HL-60 (cell line): ENCODE data around the gene SNX3.

ENCODE experiments used
- CTCF ChIP-seq: IDR thresholded peaks from one replicate; pipeline ENCODE4 v1.5.1; 2011; ENCODE audit warnings: low read length, control low read depth, inconsistent platforms; ENCODE audit not compliant: insufficient read depth
- GABPA ChIP-seq: IDR thresholded peaks from 2 replicates; pipeline ENCODE4 v1.6.1; 2012; ENCODE audit warnings: low read depth
- POLR2AphosphoS5 ChIP-seq: IDR thresholded peaks from 2 replicates; pipeline ENCODE4 v1.6.1; 2012; ENCODE audit warnings: low read depth
- REST ChIP-seq: IDR thresholded peaks from 2 replicates; pipeline ENCODE4 v1.6.1; 2012; ENCODE audit warnings: low read depth; ENCODE audit not compliant: insufficient replicate concordance

GRCh38 chr6:108295676-108296075 is 34.8 kb upstream of the SNX3 start:
- TF ChIP-seq CTCF = no peak
- no peak for TF ChIP-seq REST
- TF ChIP-seq GABPA = no peak
- no peak for TF ChIP-seq POLR2AphosphoS5
